Trophoblast cell (in vitro differentiated cells and primary cell): ENCODE measurements around the gene SPAG16.

Experiments used
- DNase-seq, 2 donors: peaks; one replicate each; pipeline ENCODE4 v3.0.0-alpha.2; 2016
- H2AFZ ChIP-seq: 2 replicates; pipeline ENCODE4 v1.6.1; 2013; ENCODE audit warnings: low read length, moderate library complexity, mild to moderate bottlenecking; ENCODE audit not compliant: insufficient read depth, poor library complexity
- H2AK5ac ChIP-seq: 2 replicates; pipeline ENCODE4 v1.6.1; 2013; ENCODE audit warnings: mild to moderate bottlenecking, low read length
- H2BK120ac ChIP-seq: 2 replicates; pipeline ENCODE4 v1.6.1; 2013; ENCODE audit warnings: low read length, mild to moderate bottlenecking, moderate library complexity; ENCODE audit not compliant: insufficient read depth, poor library complexity
- H2BK12ac ChIP-seq: 2 replicates; pipeline ENCODE4 v1.6.1; 2013; ENCODE audit warnings: mild to moderate bottlenecking, low read length, moderate library complexity
- H2BK5ac ChIP-seq: 2 replicates; pipeline ENCODE4 v1.6.1; 2013; ENCODE audit warnings: low read length, low read depth, moderate library complexity, mild to moderate bottlenecking; ENCODE audit not compliant: poor library complexity
- H3K14ac ChIP-seq: 2 replicates; pipeline ENCODE4 v1.6.1; 2013; ENCODE audit warnings: mild to moderate bottlenecking, low read length
- H3K18ac ChIP-seq: 2 replicates; pipeline ENCODE4 v1.6.1; 2013; ENCODE audit warnings: mild to moderate bottlenecking, low read length
- H3K23ac ChIP-seq: 2 replicates; pipeline ENCODE4 v1.6.1; 2013; ENCODE audit warnings: low read length
- H3K27ac ChIP-seq: 2 replicates; pipeline ENCODE4 v1.5.1; 2013; ENCODE audit warnings: low read depth, mild to moderate bottlenecking, inconsistent platforms, low read length, moderate library complexity
- H3K27me3 ChIP-seq: 2 replicates; pipeline ENCODE4 v1.6.1; 2013; ENCODE audit warnings: inconsistent platforms, mild to moderate bottlenecking, low read length, moderate library complexity; ENCODE audit not compliant: insufficient read depth
- H3K36me3 ChIP-seq, 2 experiments: 1 replicate in 1 of 2; 2 replicates in 1 of 2; pipeline ENCODE4 v1.6.1; 2013; ENCODE audit warnings: low read length in 2 of 2, mild to moderate bottlenecking in 2 of 2, moderate library complexity in 1 of 2; ENCODE audit not compliant: insufficient read depth in 2 of 2, control insufficient read depth in 1 of 2
- H3K4ac ChIP-seq: 2 replicates; pipeline ENCODE4 v1.6.1; 2013; ENCODE audit warnings: low read depth, mild to moderate bottlenecking, low read length, moderate library complexity
- H3K4me1 ChIP-seq, 2 experiments: 1 replicate in 1 of 2; 2 replicates in 1 of 2; pipeline ENCODE4 v1.6.1; 2013; ENCODE audit warnings: low read length in 2 of 2, mild to moderate bottlenecking in 2 of 2, moderate library complexity in 1 of 2; ENCODE audit not compliant: insufficient read depth in 2 of 2, control insufficient read depth in 1 of 2
- H3K4me2 ChIP-seq: 2 replicates; pipeline ENCODE4 v1.6.1; 2013; ENCODE audit warnings: inconsistent platforms, mild to moderate bottlenecking, low read length, moderate library complexity
- H3K4me3 ChIP-seq: 2 replicates; pipeline ENCODE4 v1.5.1; 2013; ENCODE audit warnings: mild to moderate bottlenecking, low read depth, low read length, inconsistent platforms
- H3K79me1 ChIP-seq: one replicate; pipeline ENCODE4 v1.6.1; 2013; ENCODE audit warnings: low read length
- H3K79me2 ChIP-seq: 2 replicates; pipeline ENCODE4 v1.6.1; 2013; ENCODE audit warnings: low read length, mild to moderate bottlenecking; ENCODE audit not compliant: control insufficient read depth, insufficient read depth, poor library complexity
- H3K9ac ChIP-seq: 2 replicates; pipeline ENCODE4 v1.6.1; 2013; ENCODE audit warnings: mild to moderate bottlenecking, low read length
- H3K9me3 ChIP-seq: 2 replicates; pipeline ENCODE4 v1.6.1; 2013; ENCODE audit warnings: low read depth, mild to moderate bottlenecking, control low read depth, inconsistent platforms, low read length; ENCODE audit not compliant: insufficient read depth
- H4K12ac ChIP-seq: 2 replicates; pipeline ENCODE4 v1.6.1; 2013; ENCODE audit warnings: low read depth, mild to moderate bottlenecking, low read length, moderate library complexity
- H4K8ac ChIP-seq: 2 replicates; pipeline ENCODE4 v1.6.1; 2013; ENCODE audit warnings: low read depth, mild to moderate bottlenecking, low read length, moderate library complexity
- H4K91ac ChIP-seq: one replicate; pipeline ENCODE4 v1.6.1; 2013; ENCODE audit warnings: low read depth, mild to moderate bottlenecking, low read length, moderate library complexity
- WGBS: extraction: QIAGEN DNeasy Blood & Tissue Kit; methylation state at CpG from one replicate; pipeline ENCODE4 v1.1.7; 2013; ENCODE audit warnings: missing lambda C conversion rate; ENCODE audit not compliant: insufficient read length, insufficient coverage; ENCODE audit errors: extremely low coverage; 5-methylcytosine and 5-hydroxymethylcytosine counted together

The SPAG16 gene

DNA sequence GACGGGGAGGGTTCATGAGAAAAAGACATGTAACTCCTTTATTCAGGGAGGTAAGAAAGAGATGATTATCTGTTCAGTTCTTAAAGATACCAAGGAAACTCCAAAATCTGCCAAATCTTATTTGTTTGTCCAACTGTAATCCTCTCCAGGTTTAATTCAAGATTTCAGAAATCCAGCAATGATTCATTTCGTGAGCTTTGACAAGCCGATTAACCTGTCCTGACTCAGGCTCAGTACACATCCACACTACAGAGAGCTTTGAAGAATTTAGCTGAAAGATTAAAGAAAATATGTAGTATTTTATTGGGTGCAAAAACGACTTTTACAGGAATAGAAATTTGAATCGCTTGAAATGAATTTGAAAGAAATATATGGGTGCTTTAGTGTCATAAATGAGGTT, 1.1 kb downstream of the SPAG16 start:
- Histone ChIP-seq H3K9me3 (no peaks in the 10 kb centered on the region), H3K9ac (no peak overlapping the region), H2BK5ac (no peak overlapping the region), H3K23ac (no peak overlapping the region), H3K27ac (no peak overlapping the region), H4K8ac (no peak overlapping the region), H2AK5ac (no peak overlapping the region), H3K27me3 (no peaks in the 10 kb centered on the region), H3K4ac (no peak overlapping the region), H2AFZ (no peak overlapping the region), H4K12ac (no peak overlapping the region), H2BK12ac (no peak overlapping the region), H3K18ac (no peak overlapping the region), H3K36me3 (no peaks in the 10 kb centered on the region), H2BK120ac (no peak overlapping the region), H3K79me2 (peaks cover 2% of the 10 kb centered on the region), H3K14ac (no peak overlapping the region), H3K4me1 (no peaks in the 10 kb centered on the region), H3K79me1 (peaks cover 4% of the 10 kb centered on the region), H4K91ac (no peak overlapping the region), H3K4me2 (no peak overlapping the region), H3K4me3 (no peak overlapping the region)
- WGBS, result 100% methylated on average over 2 of the region's 5 CpGs
- no peak for DNase-seq

DNA sequence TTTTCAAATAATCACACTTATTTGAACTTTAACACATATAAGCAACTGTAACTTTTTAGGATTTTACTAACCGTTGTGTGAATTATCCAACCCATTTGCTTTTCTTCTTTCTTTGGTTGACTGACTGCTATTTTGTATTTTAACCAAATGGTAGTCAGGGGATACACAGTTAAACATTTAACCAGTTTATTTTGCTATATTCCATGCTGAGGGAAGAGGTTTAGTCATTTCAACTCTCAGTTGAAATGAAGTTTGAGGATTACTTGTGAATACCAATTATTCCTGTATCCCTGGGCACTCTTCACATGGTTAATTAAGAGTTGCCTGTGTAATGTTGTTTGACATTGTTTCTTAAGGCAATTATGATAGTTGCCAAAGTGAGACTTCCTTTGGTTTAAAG, 1.9 kb downstream of the SPAG16 start:
- H3K9me3 ChIP-seq, result no peaks in the 10 kb centered on the region
- H3K79me1 ChIP-seq, result peaks cover 4% of the 10 kb centered on the region
- no peak overlapping the region for H3K4me3 ChIP-seq
- H2AK5ac ChIP-seq, result no peak overlapping the region
- no peak overlapping the region for H3K9ac ChIP-seq
- no peak overlapping the region for H4K12ac ChIP-seq
- no peak overlapping the region for H2BK5ac ChIP-seq
- WGBS, result no CpG with 5 or more reads among the region's 1 CpG
- no peaks in the 10 kb centered on the region for H3K36me3 ChIP-seq
- H4K91ac ChIP-seq, result no peak overlapping the region
- no peak overlapping the region for H3K18ac ChIP-seq
- H2AFZ ChIP-seq, result no peak overlapping the region
- H2BK120ac ChIP-seq, result no peak overlapping the region
- no peaks in the 10 kb centered on the region for H3K4me1 ChIP-seq
- H3K79me2 ChIP-seq, result peaks cover 2% of the 10 kb centered on the region
- no peak overlapping the region for H3K4me2 ChIP-seq
- no peaks in the 10 kb centered on the region for H3K27me3 ChIP-seq
- H3K14ac ChIP-seq, result no peak overlapping the region
- H2BK12ac ChIP-seq, result no peak overlapping the region
- H3K23ac ChIP-seq, result no peak overlapping the region
- no peak overlapping the region for H3K27ac ChIP-seq
- H3K4ac ChIP-seq, result no peak overlapping the region
- DNase-seq, result no peak
- no peak overlapping the region for H4K8ac ChIP-seq

GRCh38 chr2:213288913-213289700, 4.8 kb downstream of the SPAG16 start:
- Histone ChIP-seq H4K8ac (no peak overlapping the region), H3K79me2 (peaks cover 2% of the 10 kb centered on the region), H3K9ac (no peak overlapping the region), H3K27me3 (no peaks in the 10 kb centered on the region), H3K23ac (no peak overlapping the region), H2AK5ac (no peak overlapping the region), H2AFZ (no peak overlapping the region), H2BK5ac (no peak overlapping the region), H4K91ac (no peak overlapping the region), H3K36me3 (no peaks in the 10 kb centered on the region), H3K4me1 (no peaks in the 10 kb centered on the region), H3K4ac (no peak overlapping the region), H3K79me1 (peaks cover 4% of the 10 kb centered on the region), H3K27ac (no peak overlapping the region), H3K4me2 (no peak overlapping the region), H2BK120ac (no peak overlapping the region), H3K9me3 (no peaks in the 10 kb centered on the region), H3K14ac (no peak overlapping the region), H4K12ac (no peak overlapping the region), H2BK12ac (no peak overlapping the region), H3K18ac (no peak overlapping the region), H3K4me3 (no peak overlapping the region)
- peak; percentile 35 to 72 for DNase-seq
- no CpG with 5 or more reads among the region's 2 CpGs for WGBS

DNA sequence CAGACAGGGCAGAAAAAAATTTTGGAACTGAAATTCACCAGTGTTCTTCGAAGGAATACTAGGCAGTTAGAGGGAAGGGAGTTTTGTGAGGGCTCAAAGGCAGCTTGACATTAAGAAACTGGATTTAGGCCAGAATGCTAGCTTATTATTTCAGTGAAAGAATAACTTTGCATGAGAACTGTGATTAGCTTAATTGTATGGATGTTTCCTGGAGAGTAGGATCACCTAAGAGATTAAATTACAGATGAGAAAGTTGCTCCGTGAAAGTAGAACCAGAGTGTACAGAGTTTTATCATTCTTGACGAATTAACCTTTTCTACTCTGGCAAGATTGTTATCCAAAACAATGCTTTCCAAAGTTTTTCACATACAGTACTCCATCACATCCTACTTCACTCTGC, 6.2 kb downstream of the SPAG16 start:
- Histone ChIP-seq H2BK5ac (no peak overlapping the region), H3K14ac (no peak overlapping the region), H3K36me3 (no peaks in the 10 kb centered on the region), H2AFZ (no peak overlapping the region), H3K9me3 (no peaks in the 10 kb centered on the region), H3K4ac (no peak overlapping the region), H3K23ac (no peak overlapping the region), H3K27ac (no peak overlapping the region), H3K79me1 (no peaks in the 10 kb centered on the region), H3K4me1 (no peaks in the 10 kb centered on the region), H4K91ac (no peak overlapping the region), H2BK12ac (no peak overlapping the region), H4K8ac (no peak overlapping the region), H2BK120ac (no peak overlapping the region), H2AK5ac (no peak overlapping the region), H3K4me2 (no peak overlapping the region), H3K9ac (no peak overlapping the region), H3K18ac (no peak overlapping the region), H4K12ac (no peak overlapping the region), H3K79me2 (no peaks in the 10 kb centered on the region), H3K27me3 (no peaks in the 10 kb centered on the region), H3K4me3 (no peak overlapping the region)
- DNase-seq, result no peak
- WGBS, result no CpG with 5 or more reads among the region's 3 CpGs
